C4-2B (cell line): ENCODE measurements around the gene SLC25A18.
"Not testable (repeated sequence)": the region's sequence is repeated elsewhere in the genome, so short reads cannot be mapped to it uniquely, and the experiment has no call there.

Experiments
- H3K27ac ChIP-seq: fragments of 450-650 bp; 2 replicates; pipeline ENCODE4 v1.5.1; 2017
- ZFX ChIP-seq: fragments of 450-650 bp; IDR thresholded peaks from 2 replicates; pipeline ENCODE4 v1.6.1; 2017
- TF ChIP-seq, protein P1 (sequence below): fragments of 450-650 bp; conservative IDR thresholded peaks from 2 replicates; pipeline ENCODE4 v1.5.1; 2017; ENCODE audit warnings: mild to moderate bottlenecking

Gene SLC25A18

DNA sequence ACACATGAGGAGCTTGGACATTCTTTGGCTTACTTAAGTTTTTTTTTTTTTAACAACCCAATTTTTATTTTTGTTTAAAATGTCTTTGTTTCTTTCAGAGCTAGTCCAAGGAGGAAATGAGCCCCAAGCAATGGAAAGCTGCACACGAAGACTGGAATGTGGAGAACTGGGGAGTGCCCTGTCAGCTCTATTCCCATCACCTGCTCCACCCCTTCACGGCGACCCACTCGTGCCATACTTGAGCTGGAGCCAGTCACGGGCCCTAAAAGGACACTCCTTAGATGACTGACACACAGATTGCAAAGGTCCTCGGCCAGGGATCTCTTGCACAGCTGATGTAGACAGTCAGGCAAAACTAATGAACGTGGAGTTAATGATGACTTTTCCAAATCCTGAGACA, 10.6 kb upstream of the SLC25A18 start:
- H3K27ac ChIP-seq, result no peak overlapping the region
- TF ChIP-seq ZFX, result no peak
- TF ChIP-seq, protein P1, sequence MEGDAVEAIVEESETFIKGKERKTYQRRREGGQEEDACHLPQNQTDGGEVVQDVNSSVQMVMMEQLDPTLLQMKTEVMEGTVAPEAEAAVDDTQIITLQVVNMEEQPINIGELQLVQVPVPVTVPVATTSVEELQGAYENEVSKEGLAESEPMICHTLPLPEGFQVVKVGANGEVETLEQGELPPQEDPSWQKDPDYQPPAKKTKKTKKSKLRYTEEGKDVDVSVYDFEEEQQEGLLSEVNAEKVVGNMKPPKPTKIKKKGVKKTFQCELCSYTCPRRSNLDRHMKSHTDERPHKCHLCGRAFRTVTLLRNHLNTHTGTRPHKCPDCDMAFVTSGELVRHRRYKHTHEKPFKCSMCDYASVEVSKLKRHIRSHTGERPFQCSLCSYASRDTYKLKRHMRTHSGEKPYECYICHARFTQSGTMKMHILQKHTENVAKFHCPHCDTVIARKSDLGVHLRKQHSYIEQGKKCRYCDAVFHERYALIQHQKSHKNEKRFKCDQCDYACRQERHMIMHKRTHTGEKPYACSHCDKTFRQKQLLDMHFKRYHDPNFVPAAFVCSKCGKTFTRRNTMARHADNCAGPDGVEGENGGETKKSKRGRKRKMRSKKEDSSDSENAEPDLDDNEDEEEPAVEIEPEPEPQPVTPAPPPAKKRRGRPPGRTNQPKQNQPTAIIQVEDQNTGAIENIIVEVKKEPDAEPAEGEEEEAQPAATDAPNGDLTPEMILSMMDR, result no peak

DNA sequence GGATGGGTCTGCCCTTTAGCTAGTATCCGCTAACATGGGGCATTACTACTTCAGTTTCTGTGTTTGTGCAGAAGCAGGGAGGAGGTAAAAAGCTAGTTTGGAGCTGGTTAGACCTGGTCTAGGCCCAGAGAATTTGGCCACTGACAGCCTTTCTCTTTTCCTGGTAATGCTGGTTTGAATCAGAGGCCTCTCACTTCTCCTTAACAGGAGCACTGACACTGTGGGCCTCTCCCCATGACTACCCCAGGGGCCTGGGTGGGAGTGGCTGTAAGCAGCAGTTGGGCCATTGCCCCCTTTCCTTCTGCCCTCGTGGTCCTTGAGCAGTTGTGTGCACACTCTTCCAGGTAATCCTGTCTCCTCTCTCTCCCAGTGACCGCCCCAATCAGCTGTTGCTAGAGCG, 8.5 kb upstream of the SLC25A18 start:
- TF ChIP-seq ZFX, result no peak
- TF ChIP-seq, protein P1, result no peak

DNA sequence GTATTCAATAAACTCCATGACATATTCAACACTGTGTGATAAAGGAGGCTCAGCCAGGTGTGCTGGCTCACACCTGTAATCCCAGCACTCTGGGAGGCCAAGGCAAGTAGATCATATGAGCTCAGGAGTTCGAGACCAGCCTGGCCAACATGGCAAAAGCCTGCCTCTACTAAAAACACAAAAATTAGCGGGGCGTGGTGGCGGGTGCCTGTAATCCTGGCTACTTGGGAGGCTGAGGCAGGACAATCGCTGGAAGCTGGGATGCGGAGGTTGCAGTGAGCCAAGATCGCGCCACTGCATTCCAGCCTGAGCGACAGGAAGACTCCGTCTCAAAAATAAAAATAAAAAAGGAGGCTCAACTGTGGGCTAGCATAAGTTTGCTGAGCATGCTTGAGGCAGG, 4.1 kb upstream of the SLC25A18 start:
- no peak overlapping the region for H3K27ac ChIP-seq
- TF ChIP-seq, protein P1, result no peak
- TF ChIP-seq ZFX, result no peak

More for the DNA sequence above, 8.5 kb upstream of the SLC25A18 start:
- H3K27ac ChIP-seq, result no peak overlapping the region

DNA sequence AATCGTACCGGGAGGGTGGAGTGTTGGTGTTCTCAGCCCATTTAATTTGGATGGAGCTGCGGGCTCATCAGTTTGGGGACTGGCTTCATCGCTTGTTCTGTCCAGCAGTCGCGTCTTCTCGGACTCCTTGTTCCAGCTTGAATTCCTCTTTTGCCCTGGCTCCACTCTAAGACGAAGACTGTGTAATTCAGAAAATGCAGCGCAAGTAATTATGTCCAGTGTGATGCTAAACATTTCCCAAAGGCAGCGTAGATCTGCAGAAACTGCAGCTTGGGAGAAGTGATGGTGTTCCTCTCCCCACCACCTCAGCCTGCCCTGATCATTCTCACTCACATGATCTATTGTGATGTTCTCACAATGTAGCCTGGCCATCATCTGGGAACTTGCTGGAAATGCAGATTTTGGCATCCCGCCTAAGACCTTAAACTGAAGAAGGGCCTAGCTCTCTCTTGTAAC, 666 bp downstream of the SLC25A18 start:
- H3K27ac ChIP-seq, result no peak overlapping the region
- TF ChIP-seq, protein P1, result no peak
- TF ChIP-seq ZFX, result no peak

DNA sequence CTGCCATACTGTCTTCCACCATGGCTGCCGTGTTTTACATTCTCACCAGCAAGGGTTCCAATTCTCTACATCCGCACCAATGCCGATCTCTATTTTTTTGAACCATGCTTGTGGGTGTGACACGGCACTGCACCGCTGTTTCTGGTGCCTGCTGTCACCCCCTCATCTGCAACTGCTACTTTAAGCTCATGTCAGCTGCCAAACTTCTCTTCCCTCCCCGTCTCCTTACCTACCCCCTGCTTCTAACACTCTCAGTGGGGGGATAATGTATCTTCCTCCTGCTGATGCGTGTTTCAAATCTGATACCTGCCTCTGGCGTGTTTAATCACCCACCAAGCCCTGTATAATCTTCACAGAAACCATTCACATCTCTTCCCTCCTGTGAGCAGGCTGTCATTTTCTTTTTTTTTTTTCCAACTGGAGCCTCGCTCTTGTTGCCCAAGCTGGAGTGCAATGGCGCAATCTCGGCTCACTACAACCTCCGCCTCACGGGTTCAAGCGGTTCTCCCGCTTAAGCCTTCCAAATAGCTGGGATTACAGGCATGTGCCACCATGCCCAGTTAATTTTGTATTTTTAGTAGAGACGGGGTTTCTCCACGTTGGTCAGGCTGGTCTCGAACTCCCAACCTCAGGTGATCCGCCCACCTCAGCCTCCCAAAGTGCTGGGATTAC, 2.9 kb downstream of the SLC25A18 start:
- H3K27ac ChIP-seq, result not testable (repeated sequence)

DNA sequence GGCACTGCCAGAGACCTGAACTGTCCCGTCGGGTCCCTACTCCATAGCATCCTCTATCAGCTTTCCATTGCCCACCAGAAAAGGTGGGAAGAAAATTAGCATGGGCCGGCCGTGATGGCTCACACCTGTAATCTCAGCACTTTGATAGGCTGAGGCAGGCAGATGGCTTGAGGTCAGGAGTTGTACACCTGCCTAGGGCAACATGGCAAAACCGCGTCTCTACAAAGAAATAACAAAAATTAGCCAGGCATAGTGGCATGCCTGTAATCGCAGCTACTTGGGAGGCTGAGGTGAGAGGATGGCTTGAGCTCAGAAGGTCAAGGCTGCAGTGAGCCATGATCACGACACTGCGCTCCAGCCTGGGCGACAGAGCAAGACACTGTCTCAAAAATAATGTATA, 3.5 kb downstream of the SLC25A18 start:
- H3K27ac ChIP-seq, result no peak overlapping the region
- TF ChIP-seq ZFX, result no peak
- TF ChIP-seq, protein P1, result no peak

DNA sequence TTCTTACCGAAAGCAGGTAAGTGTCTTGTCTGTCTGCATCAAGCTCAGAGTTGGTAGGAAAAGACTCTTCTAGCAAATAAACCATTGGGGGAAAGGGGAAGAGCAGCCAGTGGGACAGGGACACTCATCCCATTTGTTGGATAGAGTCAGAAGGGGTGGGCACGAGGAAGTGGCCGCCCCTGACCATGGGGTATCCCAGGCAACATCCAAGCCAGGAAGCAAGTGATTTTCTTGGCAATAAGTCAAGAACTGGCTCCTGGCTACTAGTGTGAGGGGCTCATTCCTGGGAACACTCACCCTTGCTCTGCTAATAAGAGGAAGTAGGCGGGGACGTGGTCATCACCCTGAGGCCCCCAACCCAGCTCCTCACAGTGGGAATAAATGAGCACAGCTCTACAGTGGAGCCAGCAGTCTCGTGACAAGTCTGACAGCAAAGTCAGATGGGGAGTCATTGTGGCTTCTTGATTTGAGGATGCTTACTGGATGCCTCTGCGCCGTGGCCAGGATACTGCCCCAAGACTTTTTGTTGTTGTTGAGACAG, 6.7 kb downstream of the SLC25A18 start:
- no peak for TF ChIP-seq ZFX
- TF ChIP-seq, protein P1, result no peak
- H3K27ac ChIP-seq, result peak overlapping the region; percentile 2; the same call in 1 of the 2 replicates
